GM18517 (cell line): ENCODE results near the gene TMEM91.
"Not testable (repeated sequence)": the region's sequence is repeated elsewhere in the genome, so short reads cannot be mapped to it uniquely, and the experiment has no call there.

Experiments
- ATAC-seq: cut with Tn5 transposase; IDR thresholded peaks from one replicate; pipeline ENCODE4 v1.9.1; 2021; ENCODE audit warnings: mild to moderate bottlenecking, moderate library complexity; ENCODE audit not compliant: unreplicated experiment

TMEM91 gene

DNA sequence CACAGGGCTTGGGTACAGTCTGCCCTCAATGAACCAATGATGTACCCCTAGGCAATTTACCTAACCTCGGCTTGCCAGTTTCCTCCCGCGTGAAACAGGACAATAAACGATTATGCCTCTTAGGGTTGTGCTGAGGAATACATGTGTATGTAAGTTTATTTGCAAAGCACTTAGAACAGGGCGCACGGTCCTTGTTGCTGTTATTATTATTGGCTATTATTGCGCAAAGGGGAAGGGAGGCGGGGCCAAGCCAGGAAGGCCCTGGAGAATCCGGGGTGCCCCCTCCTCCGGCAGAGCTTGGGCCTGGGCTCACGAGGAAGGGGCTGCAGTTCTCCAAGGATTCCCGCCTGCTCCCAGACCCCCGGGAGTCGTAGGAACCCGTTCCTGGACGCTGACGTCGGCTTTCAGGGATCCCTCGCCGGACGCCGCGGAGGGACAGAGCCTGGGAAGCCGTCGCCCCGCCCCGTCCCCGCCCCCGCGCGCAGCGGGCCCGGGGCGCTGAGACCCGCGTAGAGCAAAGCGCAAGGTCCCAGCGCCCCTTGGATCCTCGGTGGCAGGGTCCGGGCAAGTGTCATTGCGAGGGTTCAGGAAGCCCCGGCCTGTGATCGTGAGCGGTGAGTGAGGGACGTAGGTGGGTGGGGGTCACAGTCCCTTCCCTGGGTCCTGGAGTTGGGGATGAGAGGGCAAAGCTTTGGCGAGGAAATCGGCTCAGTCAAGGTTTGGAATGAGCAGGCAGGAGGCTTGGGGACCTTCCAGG lies at the start of gene TMEM91:
TMEM91 (plus strand) TSS at position 293 of the 757 bp plus-strand sequence. CDS start 1,777 bp downstream, outside the sequence.
- ATAC-seq, result no peak

- ATAC-seq, result peak; percentile 3
Measured at GRCh38 chr19:41327076-41327575, 49.2 kb upstream of the TMEM91 start.

DNA sequence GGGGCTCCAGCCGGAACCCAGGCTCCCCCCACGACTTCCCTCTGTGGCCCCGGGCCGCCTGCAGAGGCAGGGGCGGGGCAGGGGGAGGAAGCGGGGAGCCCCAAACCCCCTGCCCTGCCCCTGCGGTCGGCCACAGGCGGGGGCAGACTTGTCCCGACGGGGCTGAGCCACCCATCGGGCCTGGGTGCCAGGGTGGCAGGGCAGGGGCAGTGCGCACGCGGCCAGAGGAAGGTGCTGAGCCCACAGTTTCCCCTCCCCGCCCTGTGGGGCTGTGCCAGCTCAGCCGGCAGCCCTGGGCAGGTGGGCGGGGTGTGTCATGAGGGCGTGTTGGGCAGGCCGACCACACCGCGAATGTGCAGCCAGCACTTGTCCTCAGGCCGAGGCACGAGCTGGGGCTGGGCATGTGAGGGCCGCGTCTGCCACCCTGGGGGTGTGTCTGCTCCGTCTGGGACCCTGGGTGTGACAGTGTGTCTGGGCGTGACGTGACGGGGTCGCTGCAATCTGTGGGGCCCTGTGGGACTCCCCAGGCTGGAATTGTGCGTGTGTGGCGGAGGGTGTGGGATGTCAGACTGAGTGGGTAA lies 48.7 kb upstream of the TMEM91 start:
- peak; percentile 74 for ATAC-seq

GRCh38 chr19:41328157-41328841 lies 48.0 kb upstream of the TMEM91 start:
- ATAC-seq, result no peak

GRCh38 chr19:41328842-41329225 lies 47.5 kb upstream of the TMEM91 start:
- no peak for ATAC-seq

GRCh38 chr19:41330481-41330880 lies 45.9 kb upstream of the TMEM91 start:
- no peak for ATAC-seq

DNA sequence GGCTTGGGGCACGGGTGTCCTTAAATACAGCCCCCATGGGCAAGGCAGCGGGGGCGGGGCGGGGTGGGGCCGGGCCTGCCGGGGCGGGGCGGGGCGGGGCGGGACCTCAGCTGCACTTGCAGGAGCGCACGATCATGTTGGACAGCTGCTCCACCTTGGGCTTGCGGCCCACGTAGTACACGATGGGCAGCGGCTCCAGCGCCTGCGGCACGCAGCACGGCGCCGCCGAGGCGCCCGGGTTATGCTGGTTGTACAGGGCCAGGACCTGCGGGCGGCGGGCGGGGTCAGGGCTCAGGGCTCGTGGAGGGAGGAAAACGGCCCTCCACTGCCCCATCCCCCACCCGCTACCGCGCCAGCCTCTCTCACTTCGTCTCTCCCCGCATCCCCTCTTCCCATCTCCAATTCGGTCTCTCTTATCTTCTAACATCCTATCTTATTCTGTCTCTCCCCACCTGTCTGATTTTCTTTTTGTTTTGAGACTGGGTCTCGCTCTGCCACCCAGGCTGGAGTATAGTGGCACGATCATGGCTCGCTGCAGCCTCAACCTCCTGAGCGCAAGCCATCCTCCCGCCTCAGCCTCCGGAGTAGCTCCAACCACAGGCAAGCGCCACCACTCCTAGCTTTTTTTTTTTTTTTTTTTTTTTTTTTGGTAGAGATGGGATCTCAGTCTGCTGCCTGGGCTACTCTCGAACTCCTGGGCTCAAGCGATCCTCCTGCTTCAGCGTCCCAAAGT lies 45.2 kb upstream of the TMEM91 start:
- ATAC-seq, result no peak

GRCh38 chr19:41332000-41332399 lies 44.3 kb upstream of the TMEM91 start:
- ATAC-seq, result no peak

- no peak for ATAC-seq
Measured at GRCh38 chr19:41332468-41332867, 43.9 kb upstream of the TMEM91 start.

GRCh38 chr19:41334793-41335192 lies 41.5 kb upstream of the TMEM91 start:
- no peak for ATAC-seq

- ATAC-seq, result no peak
Measured at GRCh38 chr19:41335467-41335866, 40.9 kb upstream of the TMEM91 start.

GRCh38 chr19:41339936-41340335 lies 36.4 kb upstream of the TMEM91 start:
- ATAC-seq, result no peak

GRCh38 chr19:41341669-41342490 lies 34.5 kb upstream of the TMEM91 start:
- no peak for ATAC-seq

- no peak for ATAC-seq
Measured at GRCh38 chr19:41344162-41344561, 32.2 kb upstream of the TMEM91 start.

DNA sequence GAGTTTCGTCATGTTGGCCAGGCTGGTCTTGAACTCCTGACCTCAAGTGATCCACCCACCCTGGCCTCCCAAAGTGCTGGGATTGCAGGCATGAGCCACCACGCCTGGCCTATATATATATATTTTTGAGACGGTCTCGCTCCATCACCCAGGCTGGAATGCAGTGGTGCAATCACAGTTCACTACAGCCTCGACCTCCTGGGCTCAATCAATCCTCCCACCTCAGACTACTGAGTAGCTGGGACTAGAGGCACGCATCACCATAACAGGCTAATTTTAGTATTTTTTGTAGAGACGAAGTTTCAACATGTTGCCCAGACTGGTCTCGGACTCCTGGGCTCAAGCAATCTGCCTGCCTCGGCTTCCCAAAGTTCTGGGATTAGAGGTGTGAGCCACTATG lies 29.4 kb upstream of the TMEM91 start:
- not testable (repeated sequence) for ATAC-seq

DNA sequence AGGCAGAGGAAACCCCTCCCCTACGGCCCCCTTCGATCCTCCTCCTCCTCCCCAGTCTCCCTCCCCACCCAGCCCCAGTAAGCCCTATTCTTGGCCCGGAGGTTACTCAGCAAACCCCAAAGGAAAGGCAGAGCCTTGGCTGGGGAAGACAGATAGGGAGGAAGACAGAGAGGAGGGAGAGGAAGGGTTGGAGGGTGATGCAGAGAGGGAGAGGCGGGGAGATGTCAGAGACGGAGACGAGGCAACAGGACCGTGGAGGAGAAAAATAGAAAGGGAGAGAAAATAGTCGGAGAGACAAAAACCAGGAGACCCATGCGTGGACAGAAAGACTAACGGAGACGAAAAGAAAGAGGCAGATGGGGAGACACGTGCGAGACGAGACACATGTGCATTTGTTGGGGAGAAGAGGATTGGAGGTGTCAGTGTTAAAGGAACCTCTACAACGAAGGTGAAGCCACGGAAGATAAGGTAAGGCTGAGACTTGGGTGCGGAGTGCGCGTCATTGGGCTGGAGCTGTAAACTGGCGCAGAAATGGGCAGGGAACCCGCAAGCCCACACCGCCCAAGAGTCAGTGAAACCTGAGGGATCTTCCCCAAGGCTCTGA lies 25.5 kb upstream of the TMEM91 start:
- ATAC-seq, result peak; percentile 12

DNA sequence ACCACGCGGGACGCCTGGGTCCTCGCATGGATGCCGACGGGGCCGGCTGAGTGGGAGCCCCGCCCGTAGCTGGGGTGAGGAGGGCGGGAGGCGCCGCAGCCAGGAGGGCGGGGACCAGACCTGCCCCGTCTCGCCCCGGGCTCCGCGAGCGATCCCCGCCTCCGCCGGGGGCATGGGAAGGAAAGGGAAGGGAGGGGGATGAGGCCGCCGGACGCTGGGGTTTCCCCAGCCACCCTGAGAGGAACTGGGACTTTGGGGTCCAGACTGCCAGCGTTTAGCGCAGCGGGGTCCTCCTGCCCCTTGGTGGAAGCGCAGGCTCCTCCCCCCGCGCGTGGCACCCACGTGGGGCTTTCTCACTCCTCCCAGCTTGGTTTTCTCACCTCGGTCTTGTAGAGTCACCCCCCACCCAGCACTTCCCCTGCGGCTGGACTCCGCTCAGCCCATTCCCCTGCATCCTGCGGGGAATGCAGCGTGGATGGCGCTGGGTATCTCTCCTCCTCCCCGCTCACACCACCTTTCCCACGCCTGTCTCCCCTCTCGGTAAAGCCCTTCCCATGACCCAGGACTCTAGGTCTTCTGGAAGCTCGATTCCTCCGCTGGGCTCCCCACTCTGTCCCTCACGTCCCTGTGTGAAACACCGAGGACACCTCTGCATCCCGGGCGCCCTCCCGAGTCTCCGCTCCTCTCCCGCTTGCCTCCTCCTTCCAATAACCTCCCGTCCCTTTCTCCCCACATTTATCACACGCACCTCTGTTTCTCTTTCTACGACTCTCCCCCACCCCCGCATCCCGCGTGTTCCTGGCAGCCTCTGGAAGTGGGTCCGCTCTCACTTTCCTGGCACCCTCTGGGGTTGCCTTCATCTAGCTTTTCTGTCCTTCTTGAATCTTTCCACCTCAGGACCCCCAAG lies 24.7 kb upstream of the TMEM91 start:
- ATAC-seq, result peak; percentile 41

DNA sequence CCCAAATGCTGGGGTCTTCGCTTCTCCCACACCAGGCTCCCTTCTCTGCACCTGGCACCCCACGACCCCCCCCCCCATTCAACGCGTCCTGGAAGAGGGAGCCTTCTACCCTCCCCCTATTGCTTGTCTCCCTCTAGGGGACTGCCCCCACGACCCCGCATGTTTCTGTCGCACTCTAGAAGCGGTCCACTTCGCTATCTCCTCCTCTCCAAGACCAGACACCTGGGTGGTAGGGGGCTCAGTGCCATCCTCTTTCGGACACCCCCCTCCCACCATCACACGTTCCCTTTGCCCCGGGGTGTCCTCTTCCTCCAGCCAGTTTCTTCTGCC lies 24.1 kb upstream of the TMEM91 start:
- no peak for ATAC-seq
